HepG2 (cell line): ENCODE measurements around the gene UBE2C.

Source experiments
- CAMTA2 ChIP-seq: sonication (generic); formaldehyde crosslinking; IDR thresholded peaks from 2 replicates; pipeline ENCODE4 v1.4.0; 2020; ENCODE audit warnings: mild to moderate bottlenecking, missing genetic modification reagents, borderline replicate concordance
- HNRNPL ChIP-seq: fragments of 200-400 bp; formaldehyde crosslinking; IDR thresholded peaks from 2 replicates; pipeline ENCODE4 v1.6.1; 2017; ENCODE audit warnings: mild to moderate bottlenecking, low read depth, low read length
- TF ChIP-seq, protein P1 (sequence below): sonication (generic); formaldehyde crosslinking; IDR thresholded peaks from 2 replicates; pipeline ENCODE4 v1.8.0; 2022; ENCODE audit warnings: mild to moderate bottlenecking, missing genetic modification reagents; ENCODE audit not compliant: insufficient replicate concordance
- TF ChIP-seq, protein P2 (sequence below): sonication (generic); formaldehyde crosslinking; IDR thresholded peaks from 2 replicates; pipeline ENCODE4 v1.5.0; 2020; ENCODE audit warnings: mild to moderate bottlenecking, missing genetic modification reagents, moderate library complexity

DNA sequence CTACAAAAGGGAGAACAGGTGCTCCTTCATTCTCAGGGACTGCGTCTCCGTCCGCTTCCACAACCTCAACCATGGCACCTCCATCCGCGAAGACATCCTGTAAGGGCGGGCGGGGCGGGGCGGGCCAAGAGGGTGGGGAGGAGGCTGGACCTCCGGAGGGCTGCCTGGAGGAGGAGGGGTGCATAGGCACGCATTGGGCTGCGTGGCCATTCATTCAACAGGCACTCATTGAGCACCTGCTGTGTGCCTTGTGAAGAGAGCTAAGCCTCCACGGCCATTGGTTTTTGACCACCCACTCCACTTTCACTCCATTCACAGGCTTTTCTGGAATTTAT is 45.4 kb downstream of the UBE2C start:
- TF ChIP-seq, protein P1, sequence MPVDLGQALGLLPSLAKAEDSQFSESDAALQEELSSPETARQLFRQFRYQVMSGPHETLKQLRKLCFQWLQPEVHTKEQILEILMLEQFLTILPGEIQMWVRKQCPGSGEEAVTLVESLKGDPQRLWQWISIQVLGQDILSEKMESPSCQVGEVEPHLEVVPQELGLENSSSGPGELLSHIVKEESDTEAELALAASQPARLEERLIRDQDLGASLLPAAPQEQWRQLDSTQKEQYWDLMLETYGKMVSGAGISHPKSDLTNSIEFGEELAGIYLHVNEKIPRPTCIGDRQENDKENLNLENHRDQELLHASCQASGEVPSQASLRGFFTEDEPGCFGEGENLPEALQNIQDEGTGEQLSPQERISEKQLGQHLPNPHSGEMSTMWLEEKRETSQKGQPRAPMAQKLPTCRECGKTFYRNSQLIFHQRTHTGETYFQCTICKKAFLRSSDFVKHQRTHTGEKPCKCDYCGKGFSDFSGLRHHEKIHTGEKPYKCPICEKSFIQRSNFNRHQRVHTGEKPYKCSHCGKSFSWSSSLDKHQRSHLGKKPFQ (CRISPR knock-in tag): no peak
- TF ChIP-seq, protein P2, sequence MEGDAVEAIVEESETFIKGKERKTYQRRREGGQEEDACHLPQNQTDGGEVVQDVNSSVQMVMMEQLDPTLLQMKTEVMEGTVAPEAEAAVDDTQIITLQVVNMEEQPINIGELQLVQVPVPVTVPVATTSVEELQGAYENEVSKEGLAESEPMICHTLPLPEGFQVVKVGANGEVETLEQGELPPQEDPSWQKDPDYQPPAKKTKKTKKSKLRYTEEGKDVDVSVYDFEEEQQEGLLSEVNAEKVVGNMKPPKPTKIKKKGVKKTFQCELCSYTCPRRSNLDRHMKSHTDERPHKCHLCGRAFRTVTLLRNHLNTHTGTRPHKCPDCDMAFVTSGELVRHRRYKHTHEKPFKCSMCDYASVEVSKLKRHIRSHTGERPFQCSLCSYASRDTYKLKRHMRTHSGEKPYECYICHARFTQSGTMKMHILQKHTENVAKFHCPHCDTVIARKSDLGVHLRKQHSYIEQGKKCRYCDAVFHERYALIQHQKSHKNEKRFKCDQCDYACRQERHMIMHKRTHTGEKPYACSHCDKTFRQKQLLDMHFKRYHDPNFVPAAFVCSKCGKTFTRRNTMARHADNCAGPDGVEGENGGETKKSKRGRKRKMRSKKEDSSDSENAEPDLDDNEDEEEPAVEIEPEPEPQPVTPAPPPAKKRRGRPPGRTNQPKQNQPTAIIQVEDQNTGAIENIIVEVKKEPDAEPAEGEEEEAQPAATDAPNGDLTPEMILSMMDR (CRISPR knock-in tag): no peak
- TF ChIP-seq CAMTA2 (CRISPR knock-in tag) (no peak), HNRNPL (no peak)
